Fibroblast of villous mesenchyme (primary cell): ENCODE data around the gene CCDC170. TPM values are rescaled to one million over a fixed set of nuclear protein-coding genes. Genes with fewer than 3 reads are reported as not detected.

ENCODE experiments used
- DNase-seq: peaks from one replicate; pipeline ENCODE4 v3.0.0-alpha.2; 2010; ENCODE audit warnings: low read depth
- H3K4me3 ChIP-seq: 2 replicates; pipeline ENCODE4 v1.5.1; 2011; ENCODE audit warnings: low read depth, mild to moderate bottlenecking, low read length
- CTCF ChIP-seq: IDR thresholded peaks from 2 replicates; pipeline ENCODE4 v1.5.1; 2012; ENCODE audit warnings: low read depth, mild to moderate bottlenecking, low read length; ENCODE audit not compliant: insufficient read depth
- total RNA-seq: library from RNA; depleted of rRNA; stranded (reverse); fragments of >200 nt; gene quantifications from 2 replicates; pipeline ENCODE4 v1.2.3, GENCODE V29; 2012

Gene CCDC170
- total RNA-seq, 1 donor = 3.9 TPM

GRCh38 chr6:151639750-151640149, 145.9 kb downstream of the CCDC170 start:
- no peak for TF ChIP-seq CTCF
- DNase-seq = no peak
- H3K4me3 ChIP-seq = no peak overlapping the region

GRCh38 chr6:151641028-151641427, 147.2 kb downstream of the CCDC170 start:
- TF ChIP-seq CTCF = no peak
- no peak overlapping the region for H3K4me3 ChIP-seq
- no peak for DNase-seq

GRCh38 chr6:151647976-151648639, 154.3 kb downstream of the CCDC170 start:
- TF ChIP-seq CTCF = peak; percentile 38
- H3K4me3 ChIP-seq = no peak overlapping the region
- DNase-seq = no peak

- no peak overlapping the region for H3K4me3 ChIP-seq
- no peak for TF ChIP-seq CTCF
These were observed 156.0 kb downstream of the CCDC170 start for GRCh38 chr6:151649835-151650234.

GRCh38 chr6:151651639-151652038, 157.8 kb downstream of the CCDC170 start:
- no peak overlapping the region for H3K4me3 ChIP-seq
- DNase-seq = no peak
- TF ChIP-seq CTCF = no peak

More at GRCh38 chr6:151649835-151650234, 156.0 kb downstream of the CCDC170 start:
- DNase-seq = no peak

- H3K4me3 ChIP-seq = no peak overlapping the region
- peak; percentile 17 for DNase-seq
- no peak for TF ChIP-seq CTCF
These were observed 158.5 kb downstream of the CCDC170 start for GRCh38 chr6:151652325-151652724.

GRCh38 chr6:151655099-151655498, 161.3 kb downstream of the CCDC170 start:
- no peak for DNase-seq
- TF ChIP-seq CTCF = no peak
- H3K4me3 ChIP-seq = no peak overlapping the region
